K562 (cell line): ENCODE data around the gene VPS13C. TPM values are rescaled to one million over a fixed set of nuclear protein-coding genes. Genes with fewer than 3 reads are reported as not detected.

Experiments
- ATAC-seq: fragments of 200-7000 bp; cut with Tn5 transposase; 3 replicates; pipeline ENCODE4 v1.9.1; 2020; ENCODE audit warnings: moderate library complexity
- BruUV-seq: library from RNA; stranded (reverse); fragments of 400-500 nt; replicated peaks from 2 replicates; lab custom pipeline; 2021; lab: Mats Ljungman, UMichigan
- CTCF ChIA-PET: fragments of 300-600 bp; formaldehyde crosslinking; extraction: SDS; loops from one replicate; lab custom pipeline; 2021; ENCODE audit warnings: low intra/inter-chr PET ratio; lab: Yijun Ruan, JAX
- POLR2A ChIA-PET: fragments of 300-600, 350-650 bp; sonication (Branson Sonifier 250); formaldehyde crosslinking; extraction: SDS; loops from one replicate; lab custom pipeline; 2021; ENCODE audit warnings: antibody characterized with exemption, inconsistent platforms; lab: Yijun Ruan, JAX
- DNase-seq, 4 experiments: peaks; one replicate each; pipeline versions ENCODE4 v3.0.0 to v3.0.0-alpha.2; 2011 to 2018; ENCODE audit warnings: low spot score in 3 of 4, mixed read lengths in 3 of 4; ENCODE audit errors: extremely low read depth in 1 of 4
- FAIRE-seq: peaks from 2 replicates; lab custom pipeline; 2011; peaks lifted over from hg19 to GRCh38; lab: Jason Lieb, UNC
- H2AFZ ChIP-seq: 2 replicates; pipeline ENCODE4 v1.6.0; 2011; ENCODE audit warnings: low read depth, low read length, control low read depth, inconsistent platforms
- H3K27ac ChIP-seq: fragments of 200-600 bp; 3 replicates; pipeline ENCODE4 v1.8.0; 2011; ENCODE audit warnings: low read depth, mild to moderate bottlenecking, control low read depth, inconsistent platforms, low read length, moderate library complexity, mixed read lengths; ENCODE audit errors: extremely low read depth
- H3K27me3 ChIP-seq, 2 experiments: fragments of 300-600 bp in 1 of 2; 2 replicates in 1 of 2; 3 replicates in 1 of 2; pipeline versions ENCODE4 v1.6.0 to v1.8.0; 2011; ENCODE audit warnings: inconsistent platforms in 2 of 2, low read length in 2 of 2, mild to moderate bottlenecking in 1 of 2, mixed read lengths in 1 of 2, moderate library complexity in 1 of 2; ENCODE audit not compliant: control insufficient read depth in 2 of 2, insufficient read depth in 2 of 2
- H3K36me3 ChIP-seq: fragments of 300-600 bp; 3 replicates; pipeline ENCODE4 v1.8.0; 2011; ENCODE audit warnings: mild to moderate bottlenecking, low read length, inconsistent platforms; ENCODE audit not compliant: control insufficient read depth, insufficient read depth
- H3K4me1 ChIP-seq, 2 experiments: fragments of 200-600 bp in 1 of 2; replicated peaks in 1 of 2; 2 replicates in 1 of 2; 3 replicates in 1 of 2; pipeline versions ENCODE4 v1.5.1 to v1.8.0; 2011; ENCODE audit warnings: inconsistent platforms in 2 of 2, low read length in 2 of 2, mild to moderate bottlenecking in 1 of 2, mixed read lengths in 1 of 2, moderate library complexity in 1 of 2; ENCODE audit not compliant: control insufficient read depth in 2 of 2, insufficient read depth in 2 of 2
- H3K4me2 ChIP-seq: 2 replicates; pipeline ENCODE4 v1.6.1; 2011; ENCODE audit warnings: low read length, control low read depth, inconsistent platforms, mixed read lengths; ENCODE audit not compliant: insufficient read depth
- H3K4me3 ChIP-seq: fragments of 200-600 bp; sonication (generic), shearing (Covaris generic); 2 replicates; pipeline ENCODE4 v1.5.1; 2016; ENCODE audit warnings: control low read depth, inconsistent platforms
- H3K79me2 ChIP-seq: fragments of 200-600 bp; 3 replicates; pipeline ENCODE4 v1.8.0; 2011; ENCODE audit warnings: low read length, inconsistent platforms; ENCODE audit not compliant: control insufficient read depth, insufficient read depth
- H3K9ac ChIP-seq, 2 experiments: 2 replicates each; pipeline versions ENCODE4 v1.6.0 to v1.6.1; 2011; ENCODE audit warnings: low read depth in 2 of 2, low read length in 2 of 2, control low read depth in 1 of 2, inconsistent platforms in 1 of 2, mild to moderate bottlenecking in 1 of 2, mixed read lengths in 1 of 2; ENCODE audit not compliant: insufficient read depth in 1 of 2
- H3K9me1 ChIP-seq: one replicate; pipeline ENCODE4 v1.6.0; 2011; ENCODE audit warnings: inconsistent platforms, mild to moderate bottlenecking, low read length, moderate library complexity; ENCODE audit not compliant: control insufficient read depth, insufficient read depth
- H3K9me3 ChIP-seq: replicated peaks from 2 replicates; pipeline ENCODE4 v1.5.1; 2011; ENCODE audit warnings: low read depth, low read length, inconsistent platforms; ENCODE audit not compliant: control insufficient read depth, insufficient read depth
- H4K20me1 ChIP-seq: replicated peaks from 2 replicates; pipeline ENCODE4 v1.6.1; 2011; ENCODE audit warnings: low read length, inconsistent platforms, mixed read lengths; ENCODE audit not compliant: control insufficient read depth, insufficient read depth
- ELF2 ChIP-seq: fragments of 250-450 bp; sonication (Bioruptor Pico); IDR thresholded peaks from 2 replicates; pipeline ENCODE4 v1.5.0; 2021; ENCODE audit warnings: mild to moderate bottlenecking
- FOXJ3 ChIP-seq: sonication (generic); formaldehyde crosslinking; IDR thresholded peaks from 2 replicates; pipeline ENCODE4 v1.4.0; 2020; ENCODE audit warnings: mild to moderate bottlenecking, missing genetic modification reagents
- PTRF ChIP-seq: fragments of 450-650 bp; IDR thresholded peaks from 2 replicates; pipeline ENCODE4 v1.6.1; 2016; ENCODE audit warnings: mild to moderate bottlenecking, missing genetic modification characterization, missing compliant biosample characterization
- RNF2 ChIP-seq: sonication (generic); IDR thresholded peaks from 2 replicates; pipeline ENCODE4 v1.6.1; 2016
- SREBF2 ChIP-seq: sonication (generic); formaldehyde crosslinking; IDR thresholded peaks from 2 replicates; pipeline ENCODE4 v1.4.0; 2020; ENCODE audit warnings: mild to moderate bottlenecking, missing genetic modification reagents
- TCFL5 ChIP-seq: fragments of 250-450 bp; sonication (Bioruptor Pico); conservative IDR thresholded peaks from 2 replicates; pipeline ENCODE4 v1.6.1; 2021; ENCODE audit warnings: mild to moderate bottlenecking, moderate library complexity, matching md5 sums
- ZNF12 ChIP-seq: sonication (generic); formaldehyde crosslinking; IDR thresholded peaks from 2 replicates; pipeline ENCODE4 v1.4.0; 2020; ENCODE audit warnings: mild to moderate bottlenecking, missing genetic modification reagents
- ZNF584 ChIP-seq: fragments of 200-800 bp; sonication (Bioruptor generic); IDR thresholded peaks from 2 replicates; pipeline ENCODE4 v1.6.1; 2016; ENCODE audit warnings: low read depth, mild to moderate bottlenecking, missing genetic modification characterization, missing compliant biosample characterization
- ZNF785 ChIP-seq: fragments of 250-450 bp; sonication (Bioruptor Pico); IDR thresholded peaks from 2 replicates; pipeline ENCODE4 v1.4.0; 2020; ENCODE audit warnings: mild to moderate bottlenecking
- WGBS: fragments of 100-300 bp; shearing (Covaris generic); methylation state at CpG from one replicate; pipeline ENCODE4 v1.1.6; 2016; ENCODE audit warnings: low coverage, mixed read lengths; ENCODE audit not compliant: insufficient coverage; ENCODE audit errors: missing lambda C conversion rate; 5-methylcytosine and 5-hydroxymethylcytosine counted together
- in situ Hi-C: fragments of 300-500 bp; cut with MboI; formaldehyde crosslinking; loops from 4 replicates; pipeline ENCODE4 v1.15.0; 2018; ENCODE audit warnings: inconsistent platforms, mixed read lengths
- intact Hi-C: fragments of 100-400 bp; cut with micrococcal nuclease; formaldehyde crosslinking; loops from 2 replicates; pipeline ENCODE4 v1.14.2; 2022
- polyA plus RNA-seq, 8 experiments: library from polyadenylated mRNA; depleted of rRNA in 4 of 8; stranded (reverse) in 5 of 8; unstranded in 3 of 8; fragments of >200 nt; fragmentation: Nextera tagmentation in 2 of 8; fragmentation: Illumina TruSeq in 1 of 8; extraction: Ambion mirVana in 2 of 8; extraction: Trizol in 1 of 8; gene quantifications; 2 replicates each; pipeline versions ENCODE4 v1.2.1 to v1.2.3, GENCODE V29; 2011 to 2014; ENCODE audit warnings: inconsistent platforms in 1 of 8, missing spikeins in 1 of 8
- total RNA-seq, 7 experiments: library from RNA; depleted of rRNA in 6 of 7; stranded (reverse); fragments of >200 nt in 6 of 7; fragmentation: Illumina TruSeq in 2 of 7; extraction: Trizol in 2 of 7; gene quantifications; 2 replicates each; pipeline versions ENCODE4 v1.2.1 to v1.2.3, GENCODE V29; 2011 to 2021; ENCODE audit warnings: low replicate concordance in 1 of 7
- TF ChIP-seq, protein P1 (sequence below): fragments of 250-450 bp; sonication (Bioruptor Pico); IDR thresholded peaks from 2 replicates; pipeline ENCODE4 v1.4.0; 2020
- TF ChIP-seq, protein P2 (sequence below): IDR thresholded peaks from 2 replicates; pipeline ENCODE4 v1.6.1; 2011; ENCODE audit warnings: borderline replicate concordance, low read depth, mild to moderate bottlenecking, moderate library complexity, low read length; ENCODE audit not compliant: insufficient read depth, poor library complexity, severe bottlenecking
- TF ChIP-seq, protein P3 (sequence below): sonication (generic); formaldehyde crosslinking; IDR thresholded peaks from 2 replicates; pipeline ENCODE4 v1.8.0; 2022; ENCODE audit warnings: mild to moderate bottlenecking, missing genetic modification reagents, borderline replicate concordance

VPS13C gene
- total and polyA plus RNA-seq, 9 of the 15 experiments (the other 6 are each of a cell fraction or from before 2014, with no cell fraction given), result 5.2 to 32.3 (median 15.7) TPM

DNA sequence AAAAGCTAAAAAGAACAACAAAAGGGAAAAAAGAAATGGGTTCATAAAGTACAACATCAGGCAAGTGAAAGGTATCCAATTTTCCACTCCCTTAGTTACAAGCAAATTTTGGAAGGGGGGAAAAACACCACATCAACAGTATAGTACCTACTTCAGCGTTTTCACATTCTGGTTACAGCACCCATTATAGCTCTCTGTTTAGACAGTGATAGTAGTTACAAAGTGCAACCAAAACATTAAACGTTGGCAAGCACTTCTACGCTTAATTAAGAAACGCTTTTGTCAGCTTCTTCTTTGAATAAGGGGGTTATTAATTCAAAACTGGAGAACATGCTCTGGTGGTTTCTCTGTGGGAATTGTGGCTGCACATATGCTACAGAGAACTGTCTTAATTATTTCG is 180.2 kb downstream of the VPS13C start (continued):
- TF ChIP-seq, protein P1, sequence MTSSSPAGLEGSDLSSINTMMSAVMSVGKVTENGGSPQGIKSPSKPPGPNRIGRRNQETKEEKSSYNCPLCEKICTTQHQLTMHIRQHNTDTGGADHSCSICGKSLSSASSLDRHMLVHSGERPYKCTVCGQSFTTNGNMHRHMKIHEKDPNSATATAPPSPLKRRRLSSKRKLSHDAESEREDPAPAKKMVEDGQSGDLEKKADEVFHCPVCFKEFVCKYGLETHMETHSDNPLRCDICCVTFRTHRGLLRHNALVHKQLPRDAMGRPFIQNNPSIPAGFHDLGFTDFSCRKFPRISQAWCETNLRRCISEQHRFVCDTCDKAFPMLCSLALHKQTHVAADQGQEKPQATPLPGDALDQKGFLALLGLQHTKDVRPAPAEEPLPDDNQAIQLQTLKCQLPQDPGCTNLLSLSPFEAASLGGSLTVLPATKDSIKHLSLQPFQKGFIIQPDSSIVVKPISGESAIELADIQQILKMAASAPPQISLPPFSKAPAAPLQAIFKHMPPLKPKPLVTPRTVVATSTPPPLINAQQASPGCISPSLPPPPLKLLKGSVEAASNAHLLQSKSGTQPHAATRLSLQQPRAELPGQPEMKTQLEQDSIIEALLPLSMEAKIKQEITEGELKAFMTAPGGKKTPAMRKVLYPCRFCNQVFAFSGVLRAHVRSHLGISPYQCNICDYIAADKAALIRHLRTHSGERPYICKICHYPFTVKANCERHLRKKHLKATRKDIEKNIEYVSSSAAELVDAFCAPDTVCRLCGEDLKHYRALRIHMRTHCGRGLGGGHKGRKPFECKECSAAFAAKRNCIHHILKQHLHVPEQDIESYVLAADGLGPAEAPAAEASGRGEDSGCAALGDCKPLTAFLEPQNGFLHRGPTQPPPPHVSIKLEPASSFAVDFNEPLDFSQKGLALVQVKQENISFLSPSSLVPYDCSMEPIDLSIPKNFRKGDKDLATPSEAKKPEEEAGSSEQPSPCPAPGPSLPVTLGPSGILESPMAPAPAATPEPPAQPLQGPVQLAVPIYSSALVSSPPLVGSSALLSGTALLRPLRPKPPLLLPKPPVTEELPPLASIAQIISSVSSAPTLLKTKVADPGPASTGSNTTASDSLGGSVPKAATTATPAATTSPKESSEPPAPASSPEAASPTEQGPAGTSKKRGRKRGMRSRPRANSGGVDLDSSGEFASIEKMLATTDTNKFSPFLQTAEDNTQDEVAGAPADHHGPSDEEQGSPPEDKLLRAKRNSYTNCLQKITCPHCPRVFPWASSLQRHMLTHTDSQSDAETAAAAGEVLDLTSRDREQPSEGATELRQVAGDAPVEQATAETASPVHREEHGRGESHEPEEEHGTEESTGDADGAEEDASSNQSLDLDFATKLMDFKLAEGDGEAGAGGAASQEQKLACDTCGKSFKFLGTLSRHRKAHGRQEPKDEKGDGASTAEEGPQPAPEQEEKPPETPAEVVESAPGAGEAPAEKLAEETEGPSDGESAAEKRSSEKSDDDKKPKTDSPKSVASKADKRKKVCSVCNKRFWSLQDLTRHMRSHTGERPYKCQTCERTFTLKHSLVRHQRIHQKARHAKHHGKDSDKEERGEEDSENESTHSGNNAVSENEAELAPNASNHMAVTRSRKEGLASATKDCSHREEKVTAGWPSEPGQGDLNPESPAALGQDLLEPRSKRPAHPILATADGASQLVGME (CRISPR knock-in tag), result no peak
- no peak for TF ChIP-seq SREBF2
- TF ChIP-seq RNF2, result no peak
- no peak for TF ChIP-seq PTRF (tag)

DNA sequence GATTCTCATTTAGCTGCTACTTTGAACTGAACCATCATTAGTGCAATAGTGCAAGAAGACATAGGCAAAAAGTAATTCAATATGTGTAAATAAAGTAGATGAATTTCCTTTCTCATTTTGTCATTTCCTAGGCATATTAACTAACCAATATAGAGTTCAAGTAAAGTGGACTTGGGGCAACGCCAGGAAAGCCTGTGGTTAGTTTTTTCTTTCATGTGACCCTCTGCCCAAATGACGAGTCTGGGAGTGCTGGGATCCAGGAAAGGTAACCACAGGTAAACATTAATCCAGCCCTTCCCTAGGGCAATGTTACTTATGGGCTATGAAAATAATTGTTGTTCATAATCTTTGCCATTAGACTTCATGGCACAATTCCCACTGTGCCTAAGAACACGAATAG is 181.0 kb downstream of the VPS13C start:
- H3K9me1 ChIP-seq, result no peaks in the 10 kb centered on the region
- no peaks in the 10 kb centered on the region for H4K20me1 ChIP-seq
- H3K4me3 ChIP-seq, result no peak overlapping the region
- no peak overlapping the region for H3K4me2 ChIP-seq
- no TSS peak for BruUV-seq
- no peak overlapping the region for H2AFZ ChIP-seq
- CTCF ChIA-PET, result no interaction called here
- no peak overlapping the region for H3K27ac ChIP-seq
- 0 out of 3 replicates have a peak, but pooled peaks cover 7% of the 10 kb centered on the region for H3K36me3 ChIP-seq
- intact Hi-C loops (no loop called here), in situ Hi-C loops (loop anchor here (10.0 kb wide), 1 partner anchor 186 kb away; the partner anchor contains the start of genes C2CD4A and VPS13C)
- DNase-seq (no peak), FAIRE-seq (no peak), ATAC-seq (no peak)
- POLR2A ChIA-PET, result no interaction called here
- H3K9me3 ChIP-seq, result no peaks in the 10 kb centered on the region
- WGBS, result 50% methylated on average over 3 of the region's 3 CpGs
- no peak overlapping the region for H3K9ac ChIP-seq
- no peaks in the 10 kb centered on the region for H3K4me1 ChIP-seq
- no peaks in the 10 kb centered on the region for H3K27me3 ChIP-seq
- H3K79me2 ChIP-seq, result no peaks in the 10 kb centered on the region
- no peak for TF ChIP-seq ZNF785 (CRISPR knock-in tag)
- TF ChIP-seq TCFL5 (CRISPR knock-in tag), result no peak
- TF ChIP-seq, protein P2, sequence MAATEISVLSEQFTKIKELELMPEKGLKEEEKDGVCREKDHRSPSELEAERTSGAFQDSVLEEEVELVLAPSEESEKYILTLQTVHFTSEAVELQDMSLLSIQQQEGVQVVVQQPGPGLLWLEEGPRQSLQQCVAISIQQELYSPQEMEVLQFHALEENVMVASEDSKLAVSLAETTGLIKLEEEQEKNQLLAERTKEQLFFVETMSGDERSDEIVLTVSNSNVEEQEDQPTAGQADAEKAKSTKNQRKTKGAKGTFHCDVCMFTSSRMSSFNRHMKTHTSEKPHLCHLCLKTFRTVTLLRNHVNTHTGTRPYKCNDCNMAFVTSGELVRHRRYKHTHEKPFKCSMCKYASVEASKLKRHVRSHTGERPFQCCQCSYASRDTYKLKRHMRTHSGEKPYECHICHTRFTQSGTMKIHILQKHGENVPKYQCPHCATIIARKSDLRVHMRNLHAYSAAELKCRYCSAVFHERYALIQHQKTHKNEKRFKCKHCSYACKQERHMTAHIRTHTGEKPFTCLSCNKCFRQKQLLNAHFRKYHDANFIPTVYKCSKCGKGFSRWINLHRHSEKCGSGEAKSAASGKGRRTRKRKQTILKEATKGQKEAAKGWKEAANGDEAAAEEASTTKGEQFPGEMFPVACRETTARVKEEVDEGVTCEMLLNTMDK, result no peak
- no peak for TF ChIP-seq ZNF12 (CRISPR knock-in tag)
- TF ChIP-seq ELF2 (CRISPR knock-in tag), result no peak
- TF ChIP-seq, protein P3, sequence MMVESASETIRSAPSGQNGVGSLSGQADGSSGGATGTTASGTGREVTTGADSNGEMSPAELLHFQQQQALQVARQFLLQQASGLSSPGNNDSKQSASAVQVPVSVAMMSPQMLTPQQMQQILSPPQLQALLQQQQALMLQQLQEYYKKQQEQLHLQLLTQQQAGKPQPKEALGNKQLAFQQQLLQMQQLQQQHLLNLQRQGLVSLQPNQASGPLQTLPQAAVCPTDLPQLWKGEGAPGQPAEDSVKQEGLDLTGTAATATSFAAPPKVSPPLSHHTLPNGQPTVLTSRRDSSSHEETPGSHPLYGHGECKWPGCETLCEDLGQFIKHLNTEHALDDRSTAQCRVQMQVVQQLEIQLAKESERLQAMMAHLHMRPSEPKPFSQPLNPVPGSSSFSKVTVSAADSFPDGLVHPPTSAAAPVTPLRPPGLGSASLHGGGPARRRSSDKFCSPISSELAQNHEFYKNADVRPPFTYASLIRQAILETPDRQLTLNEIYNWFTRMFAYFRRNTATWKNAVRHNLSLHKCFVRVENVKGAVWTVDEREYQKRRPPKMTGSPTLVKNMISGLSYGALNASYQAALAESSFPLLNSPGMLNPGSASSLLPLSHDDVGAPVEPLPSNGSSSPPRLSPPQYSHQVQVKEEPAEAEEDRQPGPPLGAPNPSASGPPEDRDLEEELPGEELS (CRISPR knock-in tag), result no peak
- no peak for TF ChIP-seq ZNF584 (CRISPR knock-in tag)
- no peak for TF ChIP-seq FOXJ3
